PC-9 (cell line): ENCODE data around the gene STK26.

ENCODE experiments used
- CTCF ChIP-seq: fragments of 200-600 bp; sonication (generic); conservative IDR thresholded peaks from 2 replicates; pipeline ENCODE4 v1.6.1; 2017; ENCODE audit warnings: mixed run types, antibody characterized with exemption, mild to moderate bottlenecking, moderate library complexity
- EZH2 ChIP-seq: fragments of 200-600 bp; sonication (generic); IDR thresholded peaks from 2 replicates; pipeline ENCODE4 v1.8.0; 2017; ENCODE audit warnings: antibody characterized with exemption, low read depth

GRCh38 chrX:132101206-132101605, 78.1 kb downstream of the STK26 start:
- TF ChIP-seq CTCF (no peak), EZH2 (no peak)
